SK-MEL-5 (cell line): Measurements from ENCODE around the gene QSER1. TPM values are rescaled to one million over a fixed set of nuclear protein-coding genes. Genes with fewer than 3 reads are reported as not detected.
"Not testable (repeated sequence)": the region's sequence is repeated elsewhere in the genome, so short reads cannot be mapped to it uniquely, and the experiment has no call there.

Experiments used
- DNase-seq: peaks from one replicate; pipeline ENCODE4 v3.0.0-alpha.2; 2016; ENCODE audit warnings: low read depth, low spot score
- in situ Hi-C: cut with HindIII; loops from 2 replicates; pipeline ENCODE4 v1.10.0; 2016; ENCODE audit warnings: low sequenced_read_pairs, high pct_unique_total_duplicates, low pct_unique_long_range_greater_than_20kb
- polyA plus RNA-seq, 2 experiments: library from polyadenylated mRNA; depleted of rRNA; stranded (reverse); fragments of >200 nt; gene quantifications; 2 replicates each; pipeline ENCODE4 v1.2.3, GENCODE V29; 2015
- total RNA-seq: library from RNA; depleted of rRNA; stranded (reverse); fragments of >200 nt; shearing (Covaris generic); gene quantifications from 2 replicates; pipeline ENCODE4 v1.2.3, GENCODE V29; 2014; rRNA removed

QSER1 gene
- 21.7 and 24.1 TPM in 2 replicates for total RNA-seq
- 12.2 and 19.2 TPM in 2 replicates for polyA plus RNA-seq (2015; cell fraction: cytosol; rRNA removed)
- polyA plus RNA-seq (2015; cell fraction: nucleus; rRNA removed), result 28.2 and 33.5 TPM in 2 replicates

GRCh38 chr11:32892355-32893092 is at the start of gene QSER1:
TSS of gene QSER1 (plus strand) at chr11:32892811. CDS start at chr11:32893126, 315 bp downstream.
- peak; percentile 61 for DNase-seq
- in situ Hi-C loops, result no loop called here

- in situ Hi-C loops, result no loop called here
- no peak for DNase-seq
Measured at GRCh38 chr11:32843544-32843943, 49.1 kb upstream of the QSER1 start.

DNA sequence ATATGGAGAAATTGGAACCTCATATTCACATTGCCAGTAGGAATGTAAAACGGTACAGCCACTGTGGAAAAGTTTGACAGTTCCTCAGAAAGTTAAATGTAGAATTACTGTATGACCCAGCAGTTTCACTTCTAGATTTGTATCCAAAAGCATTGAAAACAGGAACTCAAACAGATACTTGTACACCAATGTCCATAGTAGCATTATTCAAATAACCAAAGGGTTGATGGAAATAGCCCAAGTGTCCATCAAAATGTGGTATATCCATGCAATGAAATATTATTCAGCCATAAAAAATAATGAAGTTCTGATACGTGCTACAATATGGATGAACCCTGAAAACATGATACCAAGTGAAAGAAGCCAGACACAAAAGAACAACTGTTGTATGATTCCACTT is 45.1 kb upstream of the QSER1 start:
- DNase-seq, result no peak
- in situ Hi-C loops, result no loop called here

- no peak for DNase-seq
- in situ Hi-C loops, result no loop called here
Measured at GRCh38 chr11:32849761-32850160, 42.9 kb upstream of the QSER1 start.

DNA sequence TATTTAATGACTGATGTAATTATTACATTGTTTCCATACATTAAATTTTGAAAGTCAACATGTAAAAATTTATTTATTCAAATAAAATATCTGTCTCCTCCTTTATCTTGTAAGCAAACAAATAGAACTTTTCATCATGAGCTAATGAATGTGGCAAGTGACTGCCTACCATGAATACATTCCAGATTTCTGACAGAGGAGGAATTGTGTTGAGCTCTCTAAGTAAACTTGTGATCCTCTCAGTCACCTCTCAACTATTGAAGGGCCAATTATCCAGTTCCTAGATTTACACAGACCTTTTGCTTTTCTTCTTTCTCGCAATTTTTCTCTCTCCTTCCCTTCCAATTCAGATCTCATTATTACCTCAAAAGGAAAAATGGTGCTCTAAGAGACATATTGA is 41.4 kb upstream of the QSER1 start:
- DNase-seq, result peak; percentile 95
- in situ Hi-C loops, result no loop called here

DNA sequence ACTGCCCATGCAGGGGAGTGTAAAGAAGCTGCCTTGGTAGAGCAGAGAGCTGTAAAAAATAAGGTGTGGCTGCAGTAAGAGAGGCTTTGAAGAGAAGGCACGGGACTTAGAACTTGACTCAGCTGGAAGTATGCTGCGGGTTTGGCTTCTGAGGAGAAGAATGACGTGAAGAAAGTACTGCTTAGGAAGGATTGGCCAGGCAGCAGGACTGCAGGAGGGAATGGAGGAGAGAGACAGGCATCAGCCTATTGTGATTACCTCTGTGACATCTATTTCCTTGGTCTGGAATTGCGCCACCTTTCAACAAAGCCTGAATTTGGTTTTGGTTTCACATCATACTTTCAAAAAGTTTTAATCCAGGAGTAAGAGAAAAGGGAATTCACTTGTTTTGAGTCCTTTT is 40.4 kb upstream of the QSER1 start:
- in situ Hi-C loops, result no loop called here
- peak; percentile 89 for DNase-seq

DNA sequence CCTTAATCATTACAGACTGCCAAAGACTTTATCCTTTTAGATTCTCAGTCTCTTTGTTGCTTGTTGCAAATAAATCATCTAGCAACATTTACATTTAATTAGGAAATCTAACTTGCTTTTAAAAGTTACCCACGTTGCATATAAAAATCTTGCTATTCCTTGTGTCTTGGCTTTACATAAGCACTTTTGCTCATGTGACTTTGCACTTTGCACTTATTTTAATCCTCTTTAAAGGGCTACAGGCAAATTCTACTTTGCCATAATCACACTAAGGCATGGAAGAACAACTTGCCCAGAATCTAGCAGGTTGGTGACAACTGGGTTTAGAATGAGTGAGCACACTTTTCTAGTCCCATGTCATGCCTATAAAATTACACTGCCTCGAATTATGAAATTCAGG is 37.0 kb upstream of the QSER1 start:
- DNase-seq, result no peak
- in situ Hi-C loops, result no loop called here

DNA sequence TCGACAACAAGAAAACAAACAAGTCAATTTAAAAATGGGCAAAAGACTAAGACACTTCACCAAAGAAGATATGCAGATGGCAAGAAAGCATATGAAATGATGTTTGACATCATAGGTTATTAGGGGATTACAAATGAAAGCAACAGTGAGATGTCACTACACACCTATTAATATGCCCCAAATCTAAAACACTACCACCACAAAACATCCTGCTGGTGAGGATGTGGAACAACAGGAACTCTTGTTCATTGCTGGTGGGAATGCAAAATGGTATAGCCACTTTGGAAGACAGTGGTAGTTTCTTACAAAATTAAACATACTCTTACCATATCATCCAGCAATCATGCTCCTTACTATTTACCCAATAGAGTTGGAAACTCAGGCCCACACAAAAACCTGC is 33.9 kb upstream of the QSER1 start:
- in situ Hi-C loops, result no loop called here
- DNase-seq, result peak; percentile 46

GRCh38 chr11:32861850-32862577 is 30.6 kb upstream of the QSER1 start:
- peak; percentile 30 for DNase-seq
- in situ Hi-C loops, result no loop called here

DNA sequence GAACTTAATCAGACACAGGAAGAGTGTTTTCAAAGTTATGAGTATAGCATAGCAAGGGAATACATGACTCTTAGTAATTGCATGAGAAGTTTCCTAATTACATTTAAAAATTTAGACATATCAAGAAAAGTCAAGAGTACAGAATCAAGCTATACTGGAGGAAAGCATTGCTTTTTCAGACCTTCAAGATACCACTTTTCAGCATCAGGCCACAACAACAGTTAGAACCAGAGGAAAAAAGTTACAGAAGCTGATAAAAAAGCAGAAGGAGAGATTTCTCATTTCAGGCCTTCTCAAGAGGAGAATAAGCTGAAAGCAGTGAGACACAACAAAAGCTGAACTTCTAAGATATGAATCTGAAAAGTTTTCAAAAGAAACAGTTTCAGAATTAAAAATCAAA is 28.1 kb upstream of the QSER1 start:
- no peak for DNase-seq
- in situ Hi-C loops, result no loop called here

GRCh38 chr11:32868752-32869151 is 23.9 kb upstream of the QSER1 start:
- in situ Hi-C loops, result not testable (repeated sequence)

GRCh38 chr11:32870676-32871075 is 21.9 kb upstream of the QSER1 start:
- peak; percentile 52 for DNase-seq
- in situ Hi-C loops, result no loop called here

More at GRCh38 chr11:32868752-32869151, 23.9 kb upstream of the QSER1 start:
- not testable (repeated sequence) for DNase-seq

DNA sequence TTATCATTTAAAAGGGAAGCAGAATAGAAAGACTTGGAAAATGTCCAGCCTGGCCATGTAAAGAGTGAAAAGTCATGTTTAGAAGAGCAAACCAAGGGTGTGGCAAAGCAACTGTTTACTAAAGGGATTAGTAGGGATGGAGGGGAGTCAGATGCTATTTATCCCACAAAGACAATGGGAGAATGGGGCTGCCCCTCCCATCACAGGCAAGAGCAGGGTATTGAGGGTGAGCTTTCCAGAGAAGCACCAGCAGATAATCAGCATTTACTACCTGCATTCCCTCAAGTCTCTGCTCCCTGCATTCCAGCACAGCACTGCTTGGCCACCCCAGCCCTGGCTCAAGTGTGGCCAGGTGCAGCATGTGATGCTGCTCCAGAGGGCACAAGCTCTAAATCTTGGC is 18.5 kb upstream of the QSER1 start:
- no peak for DNase-seq
- in situ Hi-C loops, result no loop called here

- no peak for DNase-seq
- in situ Hi-C loops, result no loop called here
Measured at GRCh38 chr11:32881286-32881685, 11.3 kb upstream of the QSER1 start.

GRCh38 chr11:32883421-32883820 is 9.2 kb upstream of the QSER1 start:
- in situ Hi-C loops, result no loop called here
- DNase-seq, result no peak

DNA sequence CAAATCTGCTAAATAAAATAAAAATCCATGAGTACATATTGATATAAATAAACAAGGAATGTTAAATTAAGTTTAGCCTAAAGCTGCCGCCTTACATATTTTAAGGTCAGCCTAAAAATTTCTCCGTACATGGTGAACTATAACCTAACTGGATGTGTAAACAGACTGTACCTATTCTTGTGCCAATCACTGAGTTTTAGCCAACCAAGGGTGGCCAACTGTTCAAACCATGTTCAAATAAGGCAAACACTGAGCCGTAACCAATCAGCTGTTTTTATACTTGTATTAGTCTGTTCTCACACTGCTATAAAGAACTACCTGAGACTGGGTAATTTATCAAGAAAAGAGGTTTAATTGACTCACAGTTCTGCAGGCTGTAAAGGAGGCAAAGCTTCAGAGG is 8.6 kb upstream of the QSER1 start:
- in situ Hi-C loops, result no loop called here
- DNase-seq, result no peak

- in situ Hi-C loops, result no loop called here
- peak; percentile 54 for DNase-seq
Measured at GRCh38 chr11:32884770-32885384, 7.7 kb upstream of the QSER1 start.

DNA sequence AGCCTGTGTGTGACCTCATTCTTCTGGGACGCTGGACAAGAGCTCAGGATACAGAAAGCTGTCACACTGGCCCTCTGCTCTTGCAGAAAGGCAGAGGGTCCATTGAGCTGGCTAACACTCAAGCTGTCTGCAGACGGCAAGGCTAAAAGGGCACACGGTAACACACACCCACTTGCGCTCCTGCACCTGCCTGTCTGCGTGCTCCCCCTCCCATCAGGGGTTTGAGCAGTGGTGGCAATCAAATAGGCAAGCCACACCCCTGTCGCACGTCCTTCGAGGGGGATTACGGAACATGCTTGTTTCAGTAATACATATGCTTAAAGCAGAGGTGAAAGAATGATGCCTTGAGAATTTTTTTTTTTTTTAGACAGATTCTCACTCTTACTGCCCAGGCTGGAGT is 7.1 kb upstream of the QSER1 start:
- in situ Hi-C loops, result no loop called here
- DNase-seq, result no peak
